Mammary epithelial cell (primary cell): ENCODE measurements around the gene ADGRV1.

Experiments
- EZH2 ChIP-seq: IDR thresholded peaks from 2 replicates; pipeline ENCODE4 v1.6.1; 2012; ENCODE audit warnings: low read length, inconsistent platforms, borderline replicate concordance
- TF ChIP-seq, protein P1 (sequence below), 2 donors: IDR thresholded peaks in 1 of 2; conservative IDR thresholded peaks in 1 of 2; 2 replicates each; pipeline ENCODE4 v1.5.1; 2011 to 2012; ENCODE audit warnings: inconsistent platforms in 2 of 2, low read length in 2 of 2, mild to moderate bottlenecking in 2 of 2, control low read depth in 1 of 2, low read depth in 1 of 2; ENCODE audit not compliant: insufficient read depth in 1 of 2; ENCODE audit errors: extremely low read depth in 1 of 2

- TF ChIP-seq, protein P1, sequence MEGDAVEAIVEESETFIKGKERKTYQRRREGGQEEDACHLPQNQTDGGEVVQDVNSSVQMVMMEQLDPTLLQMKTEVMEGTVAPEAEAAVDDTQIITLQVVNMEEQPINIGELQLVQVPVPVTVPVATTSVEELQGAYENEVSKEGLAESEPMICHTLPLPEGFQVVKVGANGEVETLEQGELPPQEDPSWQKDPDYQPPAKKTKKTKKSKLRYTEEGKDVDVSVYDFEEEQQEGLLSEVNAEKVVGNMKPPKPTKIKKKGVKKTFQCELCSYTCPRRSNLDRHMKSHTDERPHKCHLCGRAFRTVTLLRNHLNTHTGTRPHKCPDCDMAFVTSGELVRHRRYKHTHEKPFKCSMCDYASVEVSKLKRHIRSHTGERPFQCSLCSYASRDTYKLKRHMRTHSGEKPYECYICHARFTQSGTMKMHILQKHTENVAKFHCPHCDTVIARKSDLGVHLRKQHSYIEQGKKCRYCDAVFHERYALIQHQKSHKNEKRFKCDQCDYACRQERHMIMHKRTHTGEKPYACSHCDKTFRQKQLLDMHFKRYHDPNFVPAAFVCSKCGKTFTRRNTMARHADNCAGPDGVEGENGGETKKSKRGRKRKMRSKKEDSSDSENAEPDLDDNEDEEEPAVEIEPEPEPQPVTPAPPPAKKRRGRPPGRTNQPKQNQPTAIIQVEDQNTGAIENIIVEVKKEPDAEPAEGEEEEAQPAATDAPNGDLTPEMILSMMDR (conservative IDR thresholded peaks at IDR 0.05 in 1 of 2, IDR thresholded peaks at IDR 0.05 in 1 of 2; ENCODE audit: extremely low read depth in 1 of 2, insufficient read depth in 1 of 2, low read depth in 1 of 2, low read length in 2 of 2) = no peak
- TF ChIP-seq EZH2 = no peak
Observed at GRCh38 chr5:90941002-90941720, 382.6 kb downstream of the ADGRV1 start.
